ENCODE measurements around the gene GNG13. TPM values are rescaled to one million over a fixed set of nuclear protein-coding genes. Genes with fewer than 3 reads are reported as not detected.

Gene GNG13
- total and polyA plus RNA-seq, 2 of the 4 experiments (the other 2 are of a cell fraction) = not detected

DNA sequence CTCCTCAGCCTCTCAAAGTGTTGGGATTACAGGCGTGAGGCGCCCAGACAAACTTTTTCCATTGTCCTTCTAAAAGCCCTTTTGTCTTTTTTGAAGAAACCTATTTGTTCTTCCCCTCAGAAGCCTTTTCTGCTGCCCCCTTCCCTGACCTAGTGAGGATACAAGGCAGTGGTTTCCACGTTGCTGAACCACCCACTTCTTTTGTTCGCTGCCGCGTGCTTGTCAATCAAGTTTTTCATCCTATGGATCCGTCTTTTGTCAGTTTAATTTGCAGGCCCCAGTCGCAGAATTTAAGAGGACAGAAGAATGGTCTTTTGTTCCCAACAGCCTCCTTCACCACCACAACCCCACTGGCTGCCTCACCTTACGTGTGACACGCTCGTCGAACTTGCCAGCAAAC lies 20.2 kb upstream of the GNG13 start:
- Histone ChIP-seq H3K23ac (ENCODE audit: low read depth, low read length) (no peak overlapping the region), H3K4ac (ENCODE audit: low read depth, low read length) (no peak overlapping the region), H4K8ac (ENCODE audit: low read depth in 2 of 2, low read length in 2 of 2) (no peak overlapping the region), H2BK15ac (ENCODE audit: low read depth, low read length) (no peak overlapping the region), H3K4me2 (ENCODE audit: low read depth, low read length) (no peak overlapping the region), H3K27me3 (ENCODE audit: control insufficient read depth, insufficient read depth, low read length) (peaks cover 42% of the 10 kb centered on the region), H3K9me1 (ENCODE audit: insufficient read depth, low read length) (no peaks in the 10 kb centered on the region; the same call in 1 of the 2 replicates), H2AK9ac (replicated peaks; ENCODE audit: low read depth, low read length, poor library complexity) (no peak overlapping the region), H2BK120ac (ENCODE audit: low read depth, low read length) (no peak overlapping the region), H4K91ac (ENCODE audit: insufficient read depth, low read depth, low read length) (no peak overlapping the region), H2BK5ac (ENCODE audit: low read depth, low read length, poor library complexity, severe bottlenecking) (no peak overlapping the region), H3K27ac (ENCODE audit: insufficient read depth, low read length) (no peak overlapping the region), H3K14ac (replicated peaks; ENCODE audit: low read depth, low read length) (no peak overlapping the region), H3K18ac (ENCODE audit: low read depth, low read length) (no peak overlapping the region), H3K4me3 (ENCODE audit: insufficient read depth, low read depth, low read length) (no peak overlapping the region), H3K56ac (ENCODE audit: extremely low read depth, insufficient read depth, low read length) (no peak overlapping the region), H3K4me1 (ENCODE audit: control insufficient read depth, insufficient read depth, low read length) (peaks cover 4% of the 10 kb centered on the region; the same call in 1 of the 2 replicates), H3K36me3 (ENCODE audit: control insufficient read depth, insufficient read depth, low read length) (no peaks in the 10 kb centered on the region), H3K9ac (ENCODE audit: low read depth, low read length) (no peak overlapping the region), H3K9me3 (ENCODE audit: control insufficient read depth, insufficient read depth, low read length) (no peaks in the 10 kb centered on the region; the same call in 1 of the 2 replicates), H2AFZ (replicated peaks; ENCODE audit: low read length, poor library complexity) (no peak overlapping the region), H2BK20ac (ENCODE audit: low read depth, low read length) (no peak overlapping the region), H3K79me1 (ENCODE audit: low read depth in 1 of 2, low read length in 2 of 2) (no peaks in the 10 kb centered on the region), H4K5ac (ENCODE audit: low read depth, low read length) (no peak overlapping the region), H2AK5ac (ENCODE audit: low read depth, low read length) (no peak overlapping the region), H4K20me1 (ENCODE audit: insufficient read depth, low read length) (no peaks in the 10 kb centered on the region)
- dilution Hi-C loops (cut with HindIII; ENCODE audit: low sequenced_read_pairs, unreplicated experiment) (no loop called here), in situ Hi-C loops (cut with MboI; ENCODE audit: low sequenced_read_pairs) (loop anchor here (25.0 kb wide), 1 partner anchor 392 kb away; no protein-coding TSS in a partner anchor), intact Hi-C loops (cut with micrococcal nuclease) (no loop called here)
- WGBS, 2 experiments (ENCODE audit: extremely low coverage in 2 of 2, insufficient read length in 1 of 2) = 72% methylated on average over 6 of the region's 12 CpGs; no CpG with 5 or more reads in 1 of the 2 experiments
- DNase-seq (no peak), ATAC-seq (ENCODE audit: low read depth) (no peak)
- CTCF ChIA-PET = no interaction called here
- TF ChIP-seq CTCF (conservative IDR thresholded peaks at IDR 0.05; ENCODE audit: low read depth, low read length) (no peak), RAD21 (IDR thresholded peaks at IDR 0.05; ENCODE audit: low read length) (no peak), BHLHE40 (IDR thresholded peaks at IDR 0.05; ENCODE audit: low read depth, low read length) (no peak), CEBPB (IDR thresholded peaks at IDR 0.05; ENCODE audit: low read depth, low read length) (no peak), CHD1 (IDR thresholded peaks at IDR 0.05; ENCODE audit: low read depth, low read length) (no peak), MXI1 (IDR thresholded peaks at IDR 0.05; ENCODE audit: borderline replicate concordance, low read depth, low read length) (no peak), ELK1 (IDR thresholded peaks at IDR 0.05; ENCODE audit: borderline replicate concordance, low read depth, low read length) (no peak), SMC3 (IDR thresholded peaks at IDR 0.05; ENCODE audit: low read depth, low read length) (no peak), RCOR1 (IDR thresholded peaks at IDR 0.05; ENCODE audit: insufficient replicate concordance, low read length) (no peak), USF2 (IDR thresholded peaks at IDR 0.05; ENCODE audit: low read depth, low read length) (no peak), MAZ (IDR thresholded peaks at IDR 0.05; ENCODE audit: borderline replicate concordance, low read depth, low read length) (no peak), POLR2A (IDR thresholded peaks at IDR 0.05; ENCODE audit: low read depth, low read length) (no peak)
- POLR2A ChIA-PET (ENCODE audit: unreplicated experiment) = no interaction called here
- no TSS peak for BruUV-seq (replicated peaks)

All from IMR-90 (cell line).